Hepatocyte (in vitro differentiated cells): ENCODE results near the gene MAP9. TPM values are rescaled to one million over a fixed set of nuclear protein-coding genes. Genes with fewer than 3 reads are reported as not detected.

Source experiments
- DNase-seq: peaks from one replicate; pipeline ENCODE4 v3.0.0-alpha.2; 2016; ENCODE audit warnings: low spot score
- H2AFZ ChIP-seq: fragments of 200-600 bp; sonication (generic); 2 replicates; pipeline ENCODE4 v1.6.0; 2016; ENCODE audit warnings: antibody characterized with exemption, mild to moderate bottlenecking
- H3K27ac ChIP-seq: fragments of 200-600 bp; sonication (generic); 2 replicates; pipeline ENCODE4 v1.5.1; 2016; ENCODE audit warnings: mild to moderate bottlenecking
- H3K27me3 ChIP-seq: fragments of 200-600 bp; sonication (generic); 2 replicates; pipeline ENCODE4 v1.6.1; 2016
- H3K36me3 ChIP-seq: fragments of 200-600 bp; sonication (generic); replicated peaks from 2 replicates; pipeline ENCODE4 v1.5.1; 2016; ENCODE audit warnings: low read depth; ENCODE audit not compliant: insufficient read depth
- H3K4me1 ChIP-seq: fragments of 200-600 bp; sonication (generic); 2 replicates; pipeline ENCODE4 v1.5.1; 2016; ENCODE audit warnings: mild to moderate bottlenecking, moderate library complexity; ENCODE audit not compliant: insufficient read depth
- H3K4me2 ChIP-seq: fragments of 200-600 bp; sonication (generic); 2 replicates; pipeline ENCODE4 v1.6.0; 2016
- H3K4me3 ChIP-seq: fragments of 200-600 bp; sonication (generic); 2 replicates; pipeline ENCODE4 v1.5.1; 2016; ENCODE audit warnings: mild to moderate bottlenecking
- H3K79me2 ChIP-seq: fragments of 200-600 bp; sonication (generic); 2 replicates; pipeline ENCODE4 v1.6.0; 2017; ENCODE audit warnings: mild to moderate bottlenecking
- H3K9me2 ChIP-seq: fragments of 200-600 bp; sonication (generic); replicated peaks from 2 replicates; pipeline ENCODE4 v1.6.0; 2017; ENCODE audit warnings: mild to moderate bottlenecking; ENCODE audit not compliant: insufficient read depth
- H3K9me3 ChIP-seq: fragments of 200-600 bp; sonication (generic); 2 replicates; pipeline ENCODE4 v1.5.1; 2016; ENCODE audit warnings: low read depth, mild to moderate bottlenecking
- H4K20me1 ChIP-seq: fragments of 200-600 bp; sonication (generic); 2 replicates; pipeline ENCODE4 v1.6.0; 2016; ENCODE audit warnings: mild to moderate bottlenecking; ENCODE audit not compliant: insufficient read depth, poor library complexity, severe bottlenecking
- CTCF ChIP-seq: fragments of 200-600 bp; sonication (generic); IDR thresholded peaks from 2 replicates; pipeline ENCODE4 v1.5.1; 2016; ENCODE audit warnings: antibody characterized with exemption, mild to moderate bottlenecking; ENCODE audit not compliant: poor library complexity
- EZH2 ChIP-seq: fragments of 200-600 bp; sonication (generic); IDR thresholded peaks from 2 replicates; pipeline ENCODE4 v1.6.1; 2016; ENCODE audit warnings: antibody characterized with exemption, mild to moderate bottlenecking, borderline replicate concordance
- EZH2phosphoT487 ChIP-seq: fragments of 200-600 bp; sonication (generic); IDR thresholded peaks from one replicate; pipeline ENCODE4 v1.6.1; 2018; ENCODE audit warnings: antibody characterized with exemption, mild to moderate bottlenecking, low read depth, moderate library complexity; ENCODE audit not compliant: unreplicated experiment, severe bottlenecking
- WGBS: methylation state at CpG from one replicate; pipeline ENCODE4 v1.1.6; 2016; ENCODE audit warnings: low lambda C conversion rate; ENCODE audit errors: missing lambda C conversion rate; 5-methylcytosine and 5-hydroxymethylcytosine counted together
- polyA plus RNA-seq: library from polyadenylated mRNA; unstranded; fragments of >200 nt; fragmentation: Nextera tagmentation; extraction: Ambion mirVana; gene quantifications from 2 replicates; pipeline ENCODE4 v1.2.1, GENCODE V29; 2016
- total RNA-seq: library from RNA; depleted of rRNA; stranded (reverse); fragments of >200 nt; gene quantifications from 2 replicates; pipeline ENCODE4 v1.2.3, GENCODE V29; 2014

MAP9 gene
- total and polyA plus RNA-seq, 2 experiments from 2014 or later = 26.7 to 27.6 TPM

- Histone ChIP-seq H3K4me1 (no peaks in the 10 kb centered on the region), H4K20me1 (no peaks in the 10 kb centered on the region), H3K4me3 (no peak overlapping the region), H3K4me2 (no peak overlapping the region), H3K36me3 (no peaks in the 10 kb centered on the region), H2AFZ (no peak overlapping the region), H3K79me2 (no peaks in the 10 kb centered on the region), H3K9me2 (no peaks in the 10 kb centered on the region), H3K27ac (no peak overlapping the region), H3K27me3 (no peaks in the 10 kb centered on the region), H3K9me3 (peaks cover 6% of the 10 kb centered on the region)
- 77% methylated on average over 3 of the region's 3 CpGs for WGBS
- TF ChIP-seq EZH2 = no peak
- TF ChIP-seq CTCF = no peak
- no peak for TF ChIP-seq EZH2phosphoT487
- DNase-seq = no peak
Observed at GRCh38 chr4:155336242-155336641, 40.5 kb downstream of the MAP9 start.

- Histone ChIP-seq H3K4me3 (no peak overlapping the region), H2AFZ (no peak overlapping the region), H3K4me1 (no peaks in the 10 kb centered on the region), H3K9me3 (no peaks in the 10 kb centered on the region), H3K4me2 (no peak overlapping the region), H3K27ac (no peak overlapping the region), H3K27me3 (no peaks in the 10 kb centered on the region), H3K79me2 (no peaks in the 10 kb centered on the region), H3K36me3 (no peaks in the 10 kb centered on the region), H4K20me1 (no peaks in the 10 kb centered on the region), H3K9me2 (no peaks in the 10 kb centered on the region)
- TF ChIP-seq EZH2phosphoT487 (no peak), EZH2 (no peak), CTCF (no peak)
- no peak for DNase-seq
Observed at GRCh38 chr4:155331478-155331877, 45.3 kb downstream of the MAP9 start.

- WGBS = 80% methylated on average over 2 of the region's 2 CpGs
- Histone ChIP-seq H3K36me3 (no peaks in the 10 kb centered on the region), H3K27ac (no peak overlapping the region), H4K20me1 (no peaks in the 10 kb centered on the region), H3K4me1 (no peaks in the 10 kb centered on the region), H3K4me3 (no peak overlapping the region), H3K9me2 (no peaks in the 10 kb centered on the region), H2AFZ (no peak overlapping the region), H3K9me3 (no peaks in the 10 kb centered on the region), H3K27me3 (no peaks in the 10 kb centered on the region), H3K79me2 (no peaks in the 10 kb centered on the region), H3K4me2 (no peak overlapping the region)
- no peak for DNase-seq
- TF ChIP-seq EZH2 (no peak), CTCF (no peak), EZH2phosphoT487 (no peak)
Observed at GRCh38 chr4:155322782-155323181, 54.0 kb downstream of the MAP9 start.

DNA sequence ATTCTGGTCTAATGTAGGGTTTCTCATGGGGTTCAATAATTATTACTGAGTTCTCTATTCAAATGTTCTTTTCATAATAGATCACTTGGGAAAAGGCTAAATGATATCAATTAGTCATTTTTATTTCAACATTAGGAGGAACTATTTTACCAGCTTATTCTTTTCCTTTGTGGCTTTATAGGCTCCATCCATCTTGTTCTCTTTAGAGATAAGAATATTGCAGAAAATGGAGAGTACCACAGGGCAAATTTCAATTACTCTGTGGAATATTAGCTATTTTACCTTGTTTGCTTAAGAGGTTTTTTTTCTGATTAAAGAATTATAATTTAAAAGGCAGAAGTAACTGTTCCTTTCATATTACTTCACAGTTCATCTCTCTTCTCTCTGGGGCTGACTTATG, 55.8 kb downstream of the MAP9 start:
- no peak for TF ChIP-seq CTCF
- TF ChIP-seq EZH2phosphoT487 = no peak
- TF ChIP-seq EZH2 = no peak
- H3K79me2 ChIP-seq = no peaks in the 10 kb centered on the region
- no peak overlapping the region for H3K4me2 ChIP-seq
- H2AFZ ChIP-seq = no peak overlapping the region
- no peak for DNase-seq
- H3K27me3 ChIP-seq = no peaks in the 10 kb centered on the region
- no peaks in the 10 kb centered on the region for H3K4me1 ChIP-seq
- H3K4me3 ChIP-seq = no peak overlapping the region
- no peak overlapping the region for H3K27ac ChIP-seq
- no peaks in the 10 kb centered on the region for H3K36me3 ChIP-seq
- no peaks in the 10 kb centered on the region for H3K9me3 ChIP-seq
- no peaks in the 10 kb centered on the region for H3K9me2 ChIP-seq
- no peaks in the 10 kb centered on the region for H4K20me1 ChIP-seq
